ENCODE measurements around the gene ACVRL1.

The ACVRL1 gene

DNA sequence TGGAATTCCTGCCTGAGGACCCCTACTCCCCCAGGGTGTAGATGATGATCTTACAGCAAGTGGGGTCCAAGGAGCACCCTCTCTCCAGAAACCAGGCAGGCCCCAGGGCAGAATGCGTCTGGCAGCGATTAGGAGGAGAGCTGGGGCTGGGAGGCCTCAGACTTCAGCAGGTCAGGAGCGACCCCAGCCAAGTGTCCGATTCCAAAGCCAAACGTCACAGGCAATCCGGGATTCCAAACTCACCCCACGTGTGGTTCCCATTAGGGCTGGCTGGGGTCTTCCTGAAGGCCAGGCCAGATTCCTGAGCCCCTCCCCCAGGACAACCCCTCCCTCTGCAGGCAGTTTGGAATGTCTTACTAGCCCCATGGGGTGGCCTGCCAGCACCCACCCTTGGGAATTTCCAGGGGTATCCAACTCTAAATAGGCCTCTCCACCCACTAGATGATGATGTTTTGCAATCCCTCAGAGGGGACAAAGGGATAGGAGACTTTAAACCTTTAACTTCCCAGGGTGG is 41.5 kb upstream of the ACVRL1 start:
- DNase-seq (ENCODE audit: low spot score) = no peak
- TF ChIP-seq, protein P1, sequence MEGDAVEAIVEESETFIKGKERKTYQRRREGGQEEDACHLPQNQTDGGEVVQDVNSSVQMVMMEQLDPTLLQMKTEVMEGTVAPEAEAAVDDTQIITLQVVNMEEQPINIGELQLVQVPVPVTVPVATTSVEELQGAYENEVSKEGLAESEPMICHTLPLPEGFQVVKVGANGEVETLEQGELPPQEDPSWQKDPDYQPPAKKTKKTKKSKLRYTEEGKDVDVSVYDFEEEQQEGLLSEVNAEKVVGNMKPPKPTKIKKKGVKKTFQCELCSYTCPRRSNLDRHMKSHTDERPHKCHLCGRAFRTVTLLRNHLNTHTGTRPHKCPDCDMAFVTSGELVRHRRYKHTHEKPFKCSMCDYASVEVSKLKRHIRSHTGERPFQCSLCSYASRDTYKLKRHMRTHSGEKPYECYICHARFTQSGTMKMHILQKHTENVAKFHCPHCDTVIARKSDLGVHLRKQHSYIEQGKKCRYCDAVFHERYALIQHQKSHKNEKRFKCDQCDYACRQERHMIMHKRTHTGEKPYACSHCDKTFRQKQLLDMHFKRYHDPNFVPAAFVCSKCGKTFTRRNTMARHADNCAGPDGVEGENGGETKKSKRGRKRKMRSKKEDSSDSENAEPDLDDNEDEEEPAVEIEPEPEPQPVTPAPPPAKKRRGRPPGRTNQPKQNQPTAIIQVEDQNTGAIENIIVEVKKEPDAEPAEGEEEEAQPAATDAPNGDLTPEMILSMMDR (IDR thresholded peaks at IDR 0.05; ENCODE audit: extremely low read depth, missing control alignments) = no peak

DNA sequence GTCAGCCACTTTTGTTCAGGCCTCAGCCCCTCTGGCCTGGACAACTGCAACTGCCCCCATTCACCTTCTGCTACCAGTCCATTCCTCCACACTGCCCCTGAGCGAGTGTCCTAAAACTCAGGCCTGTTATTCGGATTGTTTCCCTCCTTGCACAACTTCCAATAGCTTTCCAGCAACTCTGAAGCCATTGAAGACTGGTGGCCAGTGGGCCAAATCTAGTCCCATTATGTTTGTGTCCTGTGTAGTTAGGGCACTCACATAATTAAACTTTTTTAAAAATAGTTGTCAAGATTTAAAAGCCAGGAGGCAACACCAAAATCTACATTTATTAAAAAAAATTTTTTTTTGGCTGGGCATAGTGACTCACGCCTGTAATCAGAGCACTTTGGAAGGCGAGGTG is 41.0 kb upstream of the ACVRL1 start:
- TF ChIP-seq, protein P1 (IDR thresholded peaks at IDR 0.05; ENCODE audit: extremely low read depth, missing control alignments) = no peak
- no peak for DNase-seq (ENCODE audit: low spot score)

DNA sequence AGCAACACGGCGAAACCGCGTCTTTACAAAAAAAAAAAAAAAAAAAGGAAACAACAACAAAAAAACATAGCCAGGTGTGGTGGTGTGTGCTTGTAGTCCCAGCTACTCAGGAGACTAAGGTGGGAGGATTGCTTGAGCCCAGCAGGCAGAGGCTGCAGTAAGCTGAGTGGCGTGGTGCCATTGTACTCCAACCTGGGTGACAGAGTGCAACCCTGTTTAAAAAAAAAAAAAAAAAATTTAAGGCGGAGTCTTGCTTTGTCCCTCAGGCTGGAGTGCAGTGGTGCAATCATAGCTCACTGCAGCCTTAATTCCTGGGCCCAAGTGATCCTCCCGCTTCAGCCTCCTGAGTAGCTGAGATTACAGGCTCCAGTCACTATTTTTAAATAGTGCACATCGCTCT is 40.5 kb upstream of the ACVRL1 start:
- DNase-seq (ENCODE audit: low spot score) = no peak
- TF ChIP-seq, protein P1 (IDR thresholded peaks at IDR 0.05; ENCODE audit: extremely low read depth, missing control alignments) = no peak

DNA sequence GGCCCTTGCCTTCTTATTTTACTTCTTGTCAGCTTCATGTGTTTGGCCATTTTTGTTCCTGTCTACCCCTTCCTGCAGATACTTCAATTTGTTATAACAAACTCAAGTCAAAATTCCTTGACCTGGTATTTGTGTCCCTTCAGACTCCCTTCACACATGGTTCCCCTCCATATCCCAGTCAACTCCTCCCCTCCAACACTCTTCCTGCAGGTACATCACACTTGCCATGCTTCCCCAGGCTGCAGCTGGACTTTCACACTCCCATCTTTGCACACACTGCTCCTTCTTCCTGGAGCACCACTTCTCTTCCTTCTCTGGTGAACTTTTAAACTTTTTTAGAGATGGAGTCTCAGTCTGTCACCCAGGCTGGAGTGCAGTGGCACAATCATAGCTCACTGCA is 39.9 kb upstream of the ACVRL1 start:
- TF ChIP-seq, protein P1 (IDR thresholded peaks at IDR 0.05; ENCODE audit: extremely low read depth, missing control alignments) = no peak
- DNase-seq (ENCODE audit: low spot score) = peak; percentile 21

DNA sequence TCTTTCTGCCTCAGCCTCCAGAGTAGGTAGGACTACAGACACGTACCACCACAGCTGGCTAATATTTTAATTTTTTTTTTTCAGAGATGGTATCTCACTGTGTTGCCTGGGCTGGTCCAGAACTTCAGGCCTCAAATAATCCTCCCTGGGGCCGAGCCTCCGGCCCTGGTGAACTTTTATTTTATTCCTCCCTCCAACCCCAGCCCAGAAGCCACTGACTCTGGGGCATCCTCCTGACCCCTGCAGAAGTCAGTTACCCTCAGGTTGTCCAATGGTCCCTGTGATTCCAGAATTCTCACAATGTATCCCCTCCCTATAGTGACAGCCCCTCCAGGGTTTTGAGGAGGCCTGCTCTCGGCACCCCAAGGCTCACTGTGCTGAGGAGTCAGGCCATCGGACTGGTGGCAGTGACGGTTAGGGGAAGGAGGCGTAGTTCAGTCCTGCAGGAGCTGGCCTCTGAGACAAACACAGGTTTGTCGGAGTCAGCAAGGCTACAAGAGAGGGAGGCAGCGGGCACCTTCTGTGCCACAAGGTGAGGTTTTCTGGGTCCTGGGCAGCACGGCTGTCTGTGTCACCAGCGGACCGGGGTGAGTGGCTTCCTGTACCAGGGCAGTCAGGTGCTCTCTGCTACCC is 39.4 kb upstream of the ACVRL1 start:
- TF ChIP-seq, protein P1 (IDR thresholded peaks at IDR 0.05; ENCODE audit: extremely low read depth, missing control alignments) = no peak
- DNase-seq (ENCODE audit: low spot score) = peak; percentile 16

DNA sequence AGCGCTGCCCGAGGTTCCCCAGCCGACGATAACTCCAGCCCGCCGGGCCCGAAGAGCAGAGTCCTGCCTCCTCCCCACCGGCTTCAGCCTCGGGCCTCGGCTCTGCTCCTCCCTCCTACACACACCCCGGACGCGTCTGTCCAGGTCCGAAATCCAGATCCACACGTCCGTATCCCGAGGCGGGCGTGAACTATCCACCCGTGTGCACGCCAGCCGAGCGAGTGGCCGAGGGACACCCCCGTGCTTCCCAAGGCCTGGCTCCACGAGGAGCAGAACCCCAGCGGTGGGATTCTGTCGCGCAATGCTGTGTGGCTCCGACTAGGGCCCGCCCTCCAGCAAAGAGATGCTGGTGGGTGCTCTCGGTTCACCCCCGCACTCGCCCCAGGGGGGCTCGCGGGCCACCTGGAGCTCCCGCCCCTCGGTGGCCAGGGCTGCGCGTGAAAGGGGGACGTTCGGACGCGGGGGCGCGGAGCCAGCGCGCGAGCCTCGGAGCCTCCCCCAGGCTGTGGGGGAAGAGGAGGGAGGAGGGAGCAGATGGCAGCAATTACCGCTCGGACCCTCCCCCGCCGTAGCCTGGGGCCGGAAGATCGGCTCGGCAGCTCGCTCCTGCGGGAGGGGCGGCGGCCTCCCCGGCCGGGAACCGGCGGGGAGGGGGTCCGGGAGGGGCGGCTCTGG is 38.3 kb upstream of the ACVRL1 start:
- TF ChIP-seq, protein P1 (IDR thresholded peaks at IDR 0.05; ENCODE audit: extremely low read depth, missing control alignments) = no peak
- DNase-seq (ENCODE audit: low spot score) = no peak

DNA sequence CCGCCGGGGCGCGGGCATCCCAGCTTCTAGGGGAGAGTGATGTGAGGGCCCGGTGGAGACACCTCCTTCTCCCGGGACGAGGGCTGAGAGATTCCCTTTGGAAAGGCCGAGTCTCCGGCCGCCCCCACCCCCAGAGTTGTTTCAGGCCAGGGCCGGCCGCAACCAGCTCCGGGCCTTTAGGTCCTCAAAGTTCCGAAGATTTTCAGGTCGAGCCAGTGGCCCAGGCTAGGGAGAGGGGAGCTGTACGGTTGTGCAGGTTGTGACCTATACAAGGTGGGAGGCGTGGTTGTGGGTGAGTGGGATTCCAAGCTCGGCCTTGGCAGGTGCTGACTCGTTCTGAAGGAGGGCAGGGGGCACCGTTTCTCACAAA is 37.8 kb upstream of the ACVRL1 start:
- DNase-seq (ENCODE audit: low spot score) = no peak
- TF ChIP-seq, protein P1 (IDR thresholded peaks at IDR 0.05; ENCODE audit: extremely low read depth, missing control alignments) = no peak
